Tibial nerve (tissue), 4 donors: Measurements from ENCODE around the gene ARPP21.

Experiments
- CTCF ChIP-seq, 5 experiments: fragments of 200-600 bp in 3 of 5; fragments of 450-650 bp in 2 of 5; sonication (generic) in 3 of 5; IDR thresholded peaks; one replicate each; pipeline ENCODE4 v1.5.1; 2016 to 2019; ENCODE audit warnings: antibody characterized with exemption in 5 of 5, mild to moderate bottlenecking in 3 of 5, moderate library complexity in 2 of 5
- EP300 ChIP-seq, 2 donors: sonication (generic); formaldehyde crosslinking; IDR thresholded peaks; one replicate each; pipeline ENCODE4 v1.6.1; 2017; ENCODE audit warnings: antibody characterized with exemption in 2 of 2, mild to moderate bottlenecking in 1 of 2
- POLR2A ChIP-seq, 2 donors: fragments of 450-650 bp; IDR thresholded peaks; one replicate each; pipeline ENCODE4 v1.6.1; 2017; ENCODE audit warnings: antibody characterized with exemption in 2 of 2, mild to moderate bottlenecking in 2 of 2, moderate library complexity in 2 of 2

DNA sequence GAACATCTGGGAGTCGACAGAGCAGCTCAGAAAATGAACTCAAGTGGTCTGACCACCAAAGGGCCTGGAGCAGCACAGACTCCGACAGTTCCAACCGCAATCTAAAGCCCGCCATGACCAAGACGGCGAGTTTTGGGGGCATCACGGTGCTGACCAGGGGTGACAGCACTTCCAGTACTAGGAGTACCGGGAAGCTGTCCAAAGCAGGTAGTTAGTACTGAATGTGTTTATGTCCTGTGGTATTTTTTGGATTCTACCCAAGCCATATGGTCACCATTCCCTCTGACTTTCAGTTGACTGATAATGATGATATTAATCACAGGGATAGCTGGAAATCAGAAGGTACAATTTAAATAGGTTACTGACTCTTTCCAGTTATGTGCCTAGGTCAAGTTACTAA, 82.3 kb downstream of the ARPP21 start:
- TF ChIP-seq CTCF (IDR thresholded peaks at IDR 0.05) (no peak), POLR2A (IDR thresholded peaks at IDR 0.05) (no peak), EP300 (IDR thresholded peaks at IDR 0.05) (no peak)
